GM21786 (cell line): ENCODE measurements around the gene DDRGK1.

ENCODE experiments used
- ATAC-seq: cut with Tn5 transposase; IDR thresholded peaks from one replicate; pipeline ENCODE4 v1.9.1; 2021; ENCODE audit not compliant: unreplicated experiment

Gene DDRGK1

GRCh38 chr20:3235666-3236324, 31.3 kb upstream of the DDRGK1 start:
- no peak for ATAC-seq

- no peak for ATAC-seq
Observed at GRCh38 chr20:3233991-3234498, 29.6 kb upstream of the DDRGK1 start.

- ATAC-seq: no peak
Observed at GRCh38 chr20:3233131-3233990, 28.9 kb upstream of the DDRGK1 start.

GRCh38 chr20:3231889-3232588, 27.6 kb upstream of the DDRGK1 start:
- no peak for ATAC-seq

- no peak for ATAC-seq
Observed at GRCh38 chr20:3231116-3231515, 26.6 kb upstream of the DDRGK1 start.

- ATAC-seq: no peak
Observed at GRCh38 chr20:3229798-3230197, 25.3 kb upstream of the DDRGK1 start.

GRCh38 chr20:3229158-3229557, 24.7 kb upstream of the DDRGK1 start:
- ATAC-seq: no peak

GRCh38 chr20:3228750-3229032, 24.2 kb upstream of the DDRGK1 start:
- no peak for ATAC-seq

GRCh38 chr20:3227936-3228749, 23.7 kb upstream of the DDRGK1 start:
- no peak for ATAC-seq

- no peak for ATAC-seq
Observed at GRCh38 chr20:3227506-3227905, 23.0 kb upstream of the DDRGK1 start.

GRCh38 chr20:3226864-3227263, 22.4 kb upstream of the DDRGK1 start:
- no peak for ATAC-seq

- no peak for ATAC-seq
Observed at GRCh38 chr20:3226093-3226492, 21.6 kb upstream of the DDRGK1 start.

- ATAC-seq: no peak
Observed at GRCh38 chr20:3224681-3225421, 20.4 kb upstream of the DDRGK1 start.

GRCh38 chr20:3223994-3224680, 19.7 kb upstream of the DDRGK1 start:
- ATAC-seq: no peak

GRCh38 chr20:3223651-3223993, 19.1 kb upstream of the DDRGK1 start:
- ATAC-seq: no peak

GRCh38 chr20:3222635-3223600, 18.4 kb upstream of the DDRGK1 start:
- ATAC-seq: peak; percentile 84

- ATAC-seq: no peak
Observed at GRCh38 chr20:3221398-3222226, 17.1 kb upstream of the DDRGK1 start.
